PC-9 (cell line): ENCODE results near the gene NTF3.

Experiments used
- EZH2 ChIP-seq: fragments of 200-600 bp; sonication (generic); IDR thresholded peaks from 2 replicates; pipeline ENCODE4 v1.8.0; 2017; ENCODE audit warnings: antibody characterized with exemption, low read depth
- TF ChIP-seq, protein P1 (sequence below): fragments of 200-600 bp; sonication (generic); conservative IDR thresholded peaks from 2 replicates; pipeline ENCODE4 v1.6.1; 2017; ENCODE audit warnings: mixed run types, antibody characterized with exemption, mild to moderate bottlenecking, moderate library complexity

- TF ChIP-seq EZH2: no peak
- TF ChIP-seq, protein P1, sequence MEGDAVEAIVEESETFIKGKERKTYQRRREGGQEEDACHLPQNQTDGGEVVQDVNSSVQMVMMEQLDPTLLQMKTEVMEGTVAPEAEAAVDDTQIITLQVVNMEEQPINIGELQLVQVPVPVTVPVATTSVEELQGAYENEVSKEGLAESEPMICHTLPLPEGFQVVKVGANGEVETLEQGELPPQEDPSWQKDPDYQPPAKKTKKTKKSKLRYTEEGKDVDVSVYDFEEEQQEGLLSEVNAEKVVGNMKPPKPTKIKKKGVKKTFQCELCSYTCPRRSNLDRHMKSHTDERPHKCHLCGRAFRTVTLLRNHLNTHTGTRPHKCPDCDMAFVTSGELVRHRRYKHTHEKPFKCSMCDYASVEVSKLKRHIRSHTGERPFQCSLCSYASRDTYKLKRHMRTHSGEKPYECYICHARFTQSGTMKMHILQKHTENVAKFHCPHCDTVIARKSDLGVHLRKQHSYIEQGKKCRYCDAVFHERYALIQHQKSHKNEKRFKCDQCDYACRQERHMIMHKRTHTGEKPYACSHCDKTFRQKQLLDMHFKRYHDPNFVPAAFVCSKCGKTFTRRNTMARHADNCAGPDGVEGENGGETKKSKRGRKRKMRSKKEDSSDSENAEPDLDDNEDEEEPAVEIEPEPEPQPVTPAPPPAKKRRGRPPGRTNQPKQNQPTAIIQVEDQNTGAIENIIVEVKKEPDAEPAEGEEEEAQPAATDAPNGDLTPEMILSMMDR: no peak
These were observed 60.7 kb downstream of the NTF3 start for GRCh38 chr12:5492562-5492961.
